Mucosa of stomach (tissue), 1 donor: ENCODE results near the gene KPNB1.
"Not testable (repeated sequence)": the region's sequence is repeated elsewhere in the genome, so short reads cannot be mapped to it uniquely, and the experiment has no call there.

ENCODE experiments used
- H3K27me3 ChIP-seq: one replicate; pipeline ENCODE4 v1.7.0; 2013; ENCODE audit warnings: mild to moderate bottlenecking, low read length; ENCODE audit not compliant: control insufficient read depth, insufficient read depth
- H3K36me3 ChIP-seq: one replicate; pipeline ENCODE4 v1.7.0; 2013; ENCODE audit warnings: low read length; ENCODE audit not compliant: control insufficient read depth, insufficient read depth
- H3K4me1 ChIP-seq: one replicate; pipeline ENCODE4 v1.7.0; 2013; ENCODE audit warnings: mild to moderate bottlenecking, low read length; ENCODE audit not compliant: control insufficient read depth, insufficient read depth
- H3K4me3 ChIP-seq: one replicate; pipeline ENCODE4 v1.7.0; 2013; ENCODE audit warnings: low read length
- H3K9ac ChIP-seq: one replicate; pipeline ENCODE4 v1.7.0; 2013; ENCODE audit warnings: mild to moderate bottlenecking, low read length, moderate library complexity
- H3K9me3 ChIP-seq: one replicate; pipeline ENCODE4 v1.7.0; 2013; ENCODE audit warnings: mild to moderate bottlenecking, low read length, moderate library complexity; ENCODE audit not compliant: control insufficient read depth
- donor health status: Pancreatic carcinoma.

KPNB1 gene

GRCh38 chr17:47669081-47669480 is 19.4 kb downstream of the KPNB1 start:
- H3K9ac ChIP-seq, result no peak overlapping the region
- H3K27me3 ChIP-seq, result no peaks in the 10 kb centered on the region
- peaks cover 6% of the 10 kb centered on the region for H3K36me3 ChIP-seq
- no peak overlapping the region for H3K4me3 ChIP-seq
- H3K9me3 ChIP-seq, result no peaks in the 10 kb centered on the region
- no peaks in the 10 kb centered on the region for H3K4me1 ChIP-seq

GRCh38 chr17:47670064-47670463 is 20.3 kb downstream of the KPNB1 start:
- Histone ChIP-seq H3K4me3 (no peak overlapping the region), H3K4me1 (no peaks in the 10 kb centered on the region), H3K9ac (no peak overlapping the region), H3K27me3 (no peaks in the 10 kb centered on the region), H3K9me3 (no peaks in the 10 kb centered on the region), H3K36me3 (peaks cover 2% of the 10 kb centered on the region)

DNA sequence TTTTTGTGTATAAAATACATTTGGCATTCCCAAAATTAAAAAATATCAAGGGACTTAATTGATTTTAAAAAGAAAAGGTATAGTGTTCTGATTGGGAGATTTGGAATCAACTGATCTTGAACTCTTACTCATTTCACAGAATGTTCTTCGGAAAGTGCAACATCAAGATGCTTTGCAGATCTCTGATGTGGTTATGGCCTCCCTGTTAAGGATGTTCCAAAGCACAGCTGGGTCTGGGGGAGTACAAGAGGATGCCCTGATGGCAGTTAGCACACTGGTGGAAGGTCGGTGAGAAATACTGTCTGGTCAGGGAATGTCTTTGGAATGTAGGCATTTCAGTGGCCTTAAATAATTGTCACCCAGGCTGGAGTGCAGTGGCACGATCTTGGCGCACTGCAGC is 24.8 kb downstream of the KPNB1 start:
- Histone ChIP-seq H3K27me3 (no peaks in the 10 kb centered on the region), H3K9me3 (no peaks in the 10 kb centered on the region), H3K9ac (no peak overlapping the region), H3K4me1 (no peaks in the 10 kb centered on the region), H3K36me3 (peaks cover 12% of the 10 kb centered on the region), H3K4me3 (no peak overlapping the region)

GRCh38 chr17:47675380-47676198 is 25.9 kb downstream of the KPNB1 start:
- peaks cover 12% of the 10 kb centered on the region for H3K36me3 ChIP-seq
- H3K27me3 ChIP-seq, result no peaks in the 10 kb centered on the region

DNA sequence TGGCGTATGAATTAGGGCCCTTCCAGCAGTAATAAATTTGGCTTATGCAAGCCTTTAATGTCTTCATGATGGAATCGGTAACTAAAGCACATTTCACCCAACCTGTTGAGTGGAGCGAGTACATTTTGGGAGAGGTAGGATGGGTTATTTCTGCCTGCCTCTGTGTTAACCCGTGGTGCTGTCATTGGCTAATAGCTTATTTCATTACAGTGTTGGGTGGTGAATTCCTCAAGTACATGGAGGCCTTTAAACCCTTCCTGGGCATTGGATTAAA is 26.4 kb downstream of the KPNB1 start:
- Histone ChIP-seq H3K4me3 (no peak overlapping the region), H3K4me1 (no peaks in the 10 kb centered on the region), H3K9me3 (no peaks in the 10 kb centered on the region), H3K9ac (no peak overlapping the region), H3K27me3 (no peaks in the 10 kb centered on the region), H3K36me3 (peaks cover 12% of the 10 kb centered on the region)

More at GRCh38 chr17:47675380-47676198, 25.9 kb downstream of the KPNB1 start:
- no peak overlapping the region for H3K4me3 ChIP-seq
- H3K9me3 ChIP-seq, result no peaks in the 10 kb centered on the region
- no peak overlapping the region for H3K9ac ChIP-seq
- H3K4me1 ChIP-seq, result no peaks in the 10 kb centered on the region

DNA sequence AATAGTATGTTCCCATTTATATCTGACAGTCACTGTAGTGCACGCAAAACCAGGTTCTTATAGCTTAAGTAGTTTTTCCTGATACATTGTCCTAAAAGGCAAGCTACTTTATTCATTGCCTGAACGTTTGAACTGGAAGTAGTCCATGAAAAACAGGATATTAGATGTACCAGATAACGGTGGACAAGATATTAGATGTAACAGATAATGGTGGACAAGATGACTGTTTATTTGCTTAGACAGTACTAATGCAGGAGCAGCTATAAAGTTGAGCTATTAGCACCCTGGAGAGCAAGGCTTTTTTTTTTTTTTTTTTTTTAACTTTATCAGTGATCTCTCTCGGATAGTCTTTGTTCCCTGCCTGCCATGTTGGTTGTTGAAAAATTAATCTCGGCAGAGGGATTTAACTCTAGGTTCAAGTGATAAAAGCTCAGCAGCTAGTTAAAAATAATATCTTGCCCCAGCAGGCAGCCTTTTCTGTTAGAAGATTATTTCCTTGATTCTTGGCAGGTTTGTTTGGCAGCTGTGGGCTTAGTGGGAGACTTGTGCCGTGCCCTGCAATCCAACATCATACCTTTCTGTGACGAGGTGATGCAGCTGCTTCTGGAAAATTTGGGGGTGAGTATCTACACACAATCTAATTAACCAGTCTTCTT is 26.9 kb downstream of the KPNB1 start:
- Histone ChIP-seq H3K4me3 (no peak overlapping the region), H3K36me3 (peaks cover 12% of the 10 kb centered on the region), H3K9ac (no peak overlapping the region)

DNA sequence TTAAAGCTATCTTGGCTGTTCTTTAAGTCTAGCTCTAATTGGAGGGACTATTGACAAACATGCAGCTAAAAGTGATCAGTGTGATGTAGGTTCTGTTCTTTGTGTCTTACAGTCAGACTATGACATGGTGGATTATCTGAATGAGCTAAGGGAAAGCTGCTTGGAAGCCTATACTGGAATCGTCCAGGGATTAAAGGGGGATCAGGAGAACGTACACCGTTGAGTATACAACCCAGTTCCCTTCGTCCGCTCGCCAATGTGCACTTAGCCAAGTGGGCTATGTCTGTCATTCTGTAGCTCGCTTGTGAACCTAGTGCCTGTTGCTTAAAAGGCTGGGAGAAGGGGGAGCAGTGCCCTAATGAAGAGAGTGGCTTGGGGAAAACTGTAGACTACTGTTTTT is 28.5 kb downstream of the KPNB1 start:
- H3K9ac ChIP-seq, result no peak overlapping the region
- no peaks in the 10 kb centered on the region for H3K4me1 ChIP-seq
- H3K9me3 ChIP-seq, result no peaks in the 10 kb centered on the region
- H3K36me3 ChIP-seq, result peaks cover 12% of the 10 kb centered on the region
- no peak overlapping the region for H3K4me3 ChIP-seq
- H3K27me3 ChIP-seq, result no peaks in the 10 kb centered on the region

More for the DNA sequence above, 26.9 kb downstream of the KPNB1 start:
- Histone ChIP-seq H3K9me3 (no peaks in the 10 kb centered on the region), H3K4me1 (no peaks in the 10 kb centered on the region), H3K27me3 (no peaks in the 10 kb centered on the region)

DNA sequence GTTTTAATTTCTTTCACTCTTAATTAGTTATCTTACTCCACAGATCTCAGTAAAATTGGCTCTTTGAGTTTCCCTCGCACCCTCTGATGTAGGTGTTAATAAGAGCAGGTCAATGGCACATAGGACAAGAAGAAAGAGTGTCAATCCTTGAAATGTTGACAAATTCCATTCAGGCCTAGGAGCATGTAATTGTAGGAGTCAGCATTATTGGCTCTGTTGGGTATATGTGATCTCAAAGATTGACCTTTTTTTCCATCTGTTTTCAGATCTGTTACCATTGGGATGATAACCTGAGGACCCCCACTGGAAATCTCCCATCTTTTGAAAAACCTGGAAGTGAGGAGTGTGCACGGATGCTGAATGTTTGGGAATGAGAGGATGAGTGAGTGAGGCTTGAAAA is 32.4 kb downstream of the KPNB1 start:
- H3K27me3 ChIP-seq, result no peaks in the 10 kb centered on the region
- H3K9ac ChIP-seq, result no peak overlapping the region
- H3K9me3 ChIP-seq, result no peaks in the 10 kb centered on the region
- H3K4me1 ChIP-seq, result no peaks in the 10 kb centered on the region
- H3K36me3 ChIP-seq, result no peaks in the 10 kb centered on the region
- H3K4me3 ChIP-seq, result no peak overlapping the region

DNA sequence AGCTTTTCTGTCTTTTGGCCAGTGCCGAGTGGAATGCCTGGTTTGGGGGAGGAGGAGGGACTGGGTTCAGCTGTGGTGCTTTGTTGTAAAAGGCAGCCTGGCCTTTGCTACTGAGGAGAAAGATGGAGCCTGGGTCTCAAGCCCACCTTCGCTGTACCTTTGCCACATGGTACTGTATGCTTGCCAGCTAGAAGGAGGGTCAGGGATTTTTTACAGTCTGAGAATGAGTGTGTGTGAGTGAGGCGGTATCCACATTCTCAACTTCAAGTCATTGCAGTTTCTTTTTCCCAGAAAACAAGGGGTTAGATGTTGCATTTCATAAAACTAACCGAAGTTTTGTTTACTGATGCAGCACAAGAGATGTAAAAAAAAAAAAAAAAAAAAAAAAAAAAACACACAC is 33.0 kb downstream of the KPNB1 start:
- not testable (repeated sequence) for H3K36me3 ChIP-seq, H3K4me1 ChIP-seq, H3K4me3 ChIP-seq, H3K9me3 ChIP-seq, H3K9ac ChIP-seq, H3K27me3 ChIP-seq

- H3K4me1 ChIP-seq, result no peaks in the 10 kb centered on the region
- H3K36me3 ChIP-seq, result no peaks in the 10 kb centered on the region
- no peaks in the 10 kb centered on the region for H3K27me3 ChIP-seq
- H3K9ac ChIP-seq, result no peak overlapping the region
- H3K4me3 ChIP-seq, result no peak overlapping the region
- no peaks in the 10 kb centered on the region for H3K9me3 ChIP-seq
These were observed 34.3 kb downstream of the KPNB1 start for GRCh38 chr17:47684025-47684424.

GRCh38 chr17:47684535-47685193 is 34.9 kb downstream of the KPNB1 start:
- H3K27me3 ChIP-seq, result no peaks in the 10 kb centered on the region
- no peaks in the 10 kb centered on the region for H3K4me1 ChIP-seq
- no peaks in the 10 kb centered on the region for H3K36me3 ChIP-seq
- no peaks in the 10 kb centered on the region for H3K9me3 ChIP-seq
- H3K9ac ChIP-seq, result no peak overlapping the region
- H3K4me3 ChIP-seq, result no peak overlapping the region

- no peaks in the 10 kb centered on the region for H3K36me3 ChIP-seq
- H3K9me3 ChIP-seq, result no peaks in the 10 kb centered on the region
These were observed 36.0 kb downstream of the KPNB1 start for GRCh38 chr17:47685556-47686275.

More at GRCh38 chr17:47685556-47686275, 36.0 kb downstream of the KPNB1 start:
- Histone ChIP-seq H3K27me3 (no peaks in the 10 kb centered on the region), H3K9ac (no peak overlapping the region), H3K4me1 (no peaks in the 10 kb centered on the region), H3K4me3 (no peak overlapping the region)
